HG03196 (cell line): ENCODE data around the gene SLC32A1.

ENCODE experiments used
- ATAC-seq: cut with Tn5 transposase; IDR thresholded peaks from one replicate; pipeline ENCODE4 v1.9.1; 2021; ENCODE audit not compliant: unreplicated experiment

Gene SLC32A1

DNA sequence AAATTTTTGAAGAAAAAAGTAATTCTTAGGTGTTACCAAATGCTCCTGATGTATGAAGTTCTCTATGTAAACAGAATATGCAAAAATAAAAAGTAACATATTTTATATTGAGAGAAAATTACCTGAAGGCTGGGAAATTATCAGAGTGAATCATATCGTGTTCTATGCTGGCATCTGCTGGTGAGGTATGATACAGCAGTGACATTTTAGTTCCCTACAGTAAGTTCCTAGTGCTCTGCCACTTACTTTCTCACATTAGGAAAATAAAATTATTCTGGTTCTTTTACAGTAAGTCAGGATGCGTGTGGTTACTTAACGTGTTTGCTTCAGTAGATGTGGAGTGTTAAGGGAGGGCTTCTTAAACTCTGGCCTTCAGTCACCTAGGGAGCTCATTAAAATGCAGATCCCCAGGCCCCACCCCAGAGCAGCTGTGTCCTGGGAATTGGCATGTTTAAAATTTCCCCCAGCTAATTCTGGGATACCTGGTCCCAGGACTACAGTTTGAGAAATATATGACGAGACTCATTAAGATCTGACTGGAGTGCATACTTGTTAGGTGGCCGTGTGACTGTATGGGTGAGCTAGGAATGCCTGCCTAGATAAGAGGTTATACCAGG is 27.2 kb downstream of the SLC32A1 start:
- no peak for ATAC-seq

DNA sequence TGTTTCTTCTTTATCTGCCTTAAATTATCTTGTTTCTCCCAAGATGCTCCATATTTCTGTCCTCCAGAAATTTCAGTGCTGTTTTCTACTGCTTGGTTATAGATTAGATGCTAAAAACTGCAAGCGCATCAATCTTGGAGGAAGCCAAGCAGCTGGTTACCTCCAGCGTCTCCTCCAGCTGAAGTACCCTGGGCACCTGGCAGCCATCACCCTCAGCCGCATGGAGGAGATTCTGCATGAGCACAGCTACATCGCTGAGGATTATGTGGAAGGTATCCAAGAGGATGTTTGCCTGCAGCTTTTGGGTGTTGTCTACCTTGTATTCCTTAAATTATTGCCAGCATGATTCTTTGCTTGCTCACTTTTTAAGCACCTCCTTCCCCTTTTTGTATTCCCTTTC is 27.7 kb downstream of the SLC32A1 start:
- no peak for ATAC-seq

- ATAC-seq = no peak
Measured at GRCh38 chr20:38754924-38755323, 30.6 kb downstream of the SLC32A1 start.

DNA sequence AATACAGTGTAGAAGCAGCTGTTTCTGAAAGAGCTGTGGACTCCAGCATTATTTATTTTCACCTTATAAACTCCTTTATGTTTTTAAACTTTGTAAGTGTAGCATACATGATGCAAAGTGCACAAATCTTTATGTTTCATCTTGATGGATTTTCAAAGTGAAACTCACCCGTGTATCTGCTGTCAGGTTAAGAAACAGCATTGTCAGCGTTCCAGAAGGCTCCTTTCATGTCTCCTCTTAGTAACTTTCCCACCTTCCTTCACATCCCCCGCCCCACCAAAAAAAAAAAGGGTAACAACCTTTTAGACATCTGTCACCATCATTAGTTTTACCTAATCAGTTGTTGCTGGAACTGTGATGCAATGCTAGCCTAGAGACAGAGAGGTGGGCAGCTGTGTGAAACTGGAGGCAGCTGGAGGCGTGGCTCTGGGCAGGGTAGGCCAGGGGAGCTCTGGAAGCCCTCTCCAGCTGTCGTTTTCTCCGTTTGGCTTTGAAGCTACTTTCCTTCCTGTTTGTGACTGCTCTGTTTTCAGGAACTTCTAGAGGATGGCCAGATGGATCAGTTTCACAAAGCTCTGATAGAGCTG is 31.1 kb downstream of the SLC32A1 start:
- no peak for ATAC-seq

GRCh38 chr20:38757145-38757775 is 33.0 kb downstream of the SLC32A1 start:
- ATAC-seq = no peak

GRCh38 chr20:38759106-38759505 is 34.8 kb downstream of the SLC32A1 start:
- ATAC-seq = no peak

DNA sequence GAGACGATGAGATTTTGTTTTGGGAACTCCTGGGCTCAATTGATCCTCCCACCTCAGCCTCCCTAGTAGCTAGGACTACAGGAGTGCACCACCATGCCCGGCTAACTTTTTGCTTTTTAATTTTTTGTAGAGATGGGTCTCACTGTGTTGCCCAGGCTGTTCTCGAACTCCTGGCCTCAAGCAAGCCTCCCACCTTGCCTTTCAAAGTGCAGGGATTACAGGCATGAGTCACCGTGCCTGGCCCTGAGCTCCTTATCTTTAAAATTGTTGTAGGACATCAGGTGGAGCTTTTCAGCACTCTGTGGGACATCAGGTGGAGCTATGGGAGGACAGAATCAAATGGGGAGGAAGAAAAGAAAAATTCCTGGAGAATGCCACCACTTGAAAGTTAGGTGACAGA is 36.7 kb downstream of the SLC32A1 start:
- no peak for ATAC-seq

- ATAC-seq = no peak
Measured at GRCh38 chr20:38762174-38762573, 37.9 kb downstream of the SLC32A1 start.

- no peak for ATAC-seq
Measured at GRCh38 chr20:38763616-38764015, 39.3 kb downstream of the SLC32A1 start.

- ATAC-seq = no peak
Measured at GRCh38 chr20:38764567-38765318, 40.5 kb downstream of the SLC32A1 start.

- no peak for ATAC-seq
Measured at GRCh38 chr20:38766071-38766470, 41.8 kb downstream of the SLC32A1 start.

DNA sequence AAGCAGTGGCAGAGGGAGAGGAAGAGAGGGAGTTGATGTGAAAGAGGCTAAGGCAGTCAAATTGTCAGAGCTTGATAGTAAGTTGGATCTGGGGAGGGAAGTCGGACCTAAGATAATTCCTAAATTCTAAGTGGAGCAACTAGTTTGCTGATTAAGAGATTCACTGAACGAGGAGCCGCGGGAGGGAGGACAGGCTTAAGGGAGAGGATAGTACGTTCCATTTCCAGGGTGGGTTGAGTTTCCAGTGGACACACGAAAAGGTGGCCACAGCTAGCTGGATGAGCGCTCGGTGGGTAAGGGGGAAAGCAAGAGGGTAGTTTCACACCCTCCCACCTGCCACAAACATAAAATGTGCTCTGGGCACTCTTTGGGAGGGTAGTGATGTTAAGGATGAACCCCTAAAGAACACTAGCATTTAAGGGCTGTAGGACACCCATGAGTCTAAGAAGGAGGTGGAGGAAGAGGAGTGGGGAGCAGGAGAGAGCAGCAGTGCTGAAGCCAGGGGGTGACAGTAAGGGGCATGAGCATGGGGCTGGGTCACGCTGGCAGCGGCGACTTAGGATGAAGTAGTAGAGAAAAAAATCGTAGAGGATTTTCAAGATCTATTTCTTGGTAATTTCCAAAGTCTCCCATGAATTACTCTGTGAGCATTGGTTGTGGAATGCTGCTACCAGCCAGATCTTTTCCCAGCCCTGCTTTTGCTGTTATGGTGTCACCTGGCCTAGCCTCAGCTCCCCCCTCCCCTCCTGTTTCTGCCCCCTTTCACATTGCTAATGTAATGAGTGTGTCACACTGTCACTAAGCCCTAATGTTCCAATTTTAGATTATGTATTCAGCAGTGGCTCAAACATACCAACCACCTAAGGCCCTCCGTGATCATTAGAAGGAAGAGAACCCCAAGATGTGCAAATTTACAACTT is 45.4 kb downstream of the SLC32A1 start:
- no peak for ATAC-seq

- no peak for ATAC-seq
Measured at GRCh38 chr20:38770546-38770945, 46.3 kb downstream of the SLC32A1 start.

- no peak for ATAC-seq
Measured at GRCh38 chr20:38770970-38771369, 46.7 kb downstream of the SLC32A1 start.

- no peak for ATAC-seq
Measured at GRCh38 chr20:38771621-38772020, 47.3 kb downstream of the SLC32A1 start.

- no peak for ATAC-seq
Measured at GRCh38 chr20:38774167-38774566, 49.9 kb downstream of the SLC32A1 start.

- ATAC-seq = no peak
Measured at GRCh38 chr20:38776363-38776762, 52.1 kb downstream of the SLC32A1 start.
